Loucy (cell line): ENCODE results near the gene LRRC15.

Experiments
- EZH2phosphoT487 ChIP-seq: fragments of 200-600 bp; IDR thresholded peaks from 2 replicates; pipeline ENCODE4 v1.6.1; 2018; ENCODE audit warnings: antibody characterized with exemption, mild to moderate bottlenecking, moderate library complexity, borderline replicate concordance
- TF ChIP-seq, protein P1 (sequence below): fragments of 200-600 bp; sonication (generic); conservative IDR thresholded peaks from 2 replicates; pipeline ENCODE4 v1.5.1; 2014; ENCODE audit warnings: mild to moderate bottlenecking, antibody characterized with exemption, low read length

DNA sequence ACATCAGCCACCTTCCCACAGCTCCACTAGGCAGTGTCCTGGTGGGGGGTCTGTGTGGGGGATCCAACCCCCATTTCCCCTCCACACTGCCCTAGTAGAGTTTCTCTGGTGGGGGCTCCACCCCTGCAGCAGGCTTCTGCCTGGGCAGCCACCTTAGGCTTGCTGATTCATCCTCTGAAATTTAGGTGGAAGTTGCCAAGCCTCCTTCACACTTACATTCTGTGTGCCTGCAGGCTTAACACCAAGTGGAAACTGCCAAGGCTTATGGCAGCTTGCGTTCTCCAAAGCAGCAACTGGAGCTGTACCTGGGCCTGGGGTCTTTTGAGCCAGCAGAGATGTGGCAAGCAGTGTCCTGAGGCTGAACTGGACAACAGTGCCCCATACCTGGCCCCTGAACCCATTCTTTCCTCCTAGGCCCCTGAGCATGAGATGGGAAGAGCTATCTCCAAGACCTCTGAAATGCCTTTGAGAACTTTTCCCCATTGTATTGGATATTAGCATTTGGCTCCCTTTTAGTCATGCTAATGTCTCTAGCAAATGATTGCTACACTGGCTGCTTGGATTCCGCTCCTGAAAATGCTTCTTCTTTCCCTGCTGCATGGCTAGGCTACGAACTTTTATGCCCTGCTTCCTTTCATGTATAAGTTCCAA is 50.9 kb downstream of the LRRC15 start:
- TF ChIP-seq, protein P1, sequence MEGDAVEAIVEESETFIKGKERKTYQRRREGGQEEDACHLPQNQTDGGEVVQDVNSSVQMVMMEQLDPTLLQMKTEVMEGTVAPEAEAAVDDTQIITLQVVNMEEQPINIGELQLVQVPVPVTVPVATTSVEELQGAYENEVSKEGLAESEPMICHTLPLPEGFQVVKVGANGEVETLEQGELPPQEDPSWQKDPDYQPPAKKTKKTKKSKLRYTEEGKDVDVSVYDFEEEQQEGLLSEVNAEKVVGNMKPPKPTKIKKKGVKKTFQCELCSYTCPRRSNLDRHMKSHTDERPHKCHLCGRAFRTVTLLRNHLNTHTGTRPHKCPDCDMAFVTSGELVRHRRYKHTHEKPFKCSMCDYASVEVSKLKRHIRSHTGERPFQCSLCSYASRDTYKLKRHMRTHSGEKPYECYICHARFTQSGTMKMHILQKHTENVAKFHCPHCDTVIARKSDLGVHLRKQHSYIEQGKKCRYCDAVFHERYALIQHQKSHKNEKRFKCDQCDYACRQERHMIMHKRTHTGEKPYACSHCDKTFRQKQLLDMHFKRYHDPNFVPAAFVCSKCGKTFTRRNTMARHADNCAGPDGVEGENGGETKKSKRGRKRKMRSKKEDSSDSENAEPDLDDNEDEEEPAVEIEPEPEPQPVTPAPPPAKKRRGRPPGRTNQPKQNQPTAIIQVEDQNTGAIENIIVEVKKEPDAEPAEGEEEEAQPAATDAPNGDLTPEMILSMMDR, result no peak
- TF ChIP-seq EZH2phosphoT487, result no peak
